Uterus (tissue), 2 donors: ENCODE data around the gene VAMP3.

Experiments used
- POLR2A ChIP-seq, 2 donors: fragments of 450-650 bp; IDR thresholded peaks; one replicate each; pipeline ENCODE4 v1.6.1; 2016; ENCODE audit warnings: antibody characterized with exemption in 2 of 2, mild to moderate bottlenecking in 1 of 2, moderate library complexity in 1 of 2
- TF ChIP-seq, protein P1 (sequence below), 4 experiments: fragments of 200-600 bp in 2 of 4; fragments of 450-650 bp in 2 of 4; sonication (generic) in 2 of 4; IDR thresholded peaks; one replicate each; pipeline ENCODE4 v1.5.1; 2016 to 2019; ENCODE audit warnings: antibody characterized with exemption in 4 of 4, mild to moderate bottlenecking in 2 of 4, moderate library complexity in 1 of 4

DNA sequence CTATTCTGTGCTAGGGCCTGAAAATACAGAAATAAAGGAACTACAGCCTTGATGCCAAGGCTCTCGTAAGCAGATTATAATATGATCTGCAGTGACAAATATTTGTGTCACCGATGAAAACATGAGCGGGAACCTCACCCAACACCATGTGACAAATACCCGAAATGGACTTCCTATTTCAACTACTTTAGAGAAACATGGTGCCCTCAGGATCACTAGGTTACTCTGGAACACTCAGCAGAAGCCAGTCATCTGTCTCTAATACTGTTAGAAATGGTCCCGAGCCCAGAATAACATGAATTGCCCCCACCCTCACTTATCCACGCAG lies 463 bp upstream of the VAMP3 start:
- TF ChIP-seq, protein P1, sequence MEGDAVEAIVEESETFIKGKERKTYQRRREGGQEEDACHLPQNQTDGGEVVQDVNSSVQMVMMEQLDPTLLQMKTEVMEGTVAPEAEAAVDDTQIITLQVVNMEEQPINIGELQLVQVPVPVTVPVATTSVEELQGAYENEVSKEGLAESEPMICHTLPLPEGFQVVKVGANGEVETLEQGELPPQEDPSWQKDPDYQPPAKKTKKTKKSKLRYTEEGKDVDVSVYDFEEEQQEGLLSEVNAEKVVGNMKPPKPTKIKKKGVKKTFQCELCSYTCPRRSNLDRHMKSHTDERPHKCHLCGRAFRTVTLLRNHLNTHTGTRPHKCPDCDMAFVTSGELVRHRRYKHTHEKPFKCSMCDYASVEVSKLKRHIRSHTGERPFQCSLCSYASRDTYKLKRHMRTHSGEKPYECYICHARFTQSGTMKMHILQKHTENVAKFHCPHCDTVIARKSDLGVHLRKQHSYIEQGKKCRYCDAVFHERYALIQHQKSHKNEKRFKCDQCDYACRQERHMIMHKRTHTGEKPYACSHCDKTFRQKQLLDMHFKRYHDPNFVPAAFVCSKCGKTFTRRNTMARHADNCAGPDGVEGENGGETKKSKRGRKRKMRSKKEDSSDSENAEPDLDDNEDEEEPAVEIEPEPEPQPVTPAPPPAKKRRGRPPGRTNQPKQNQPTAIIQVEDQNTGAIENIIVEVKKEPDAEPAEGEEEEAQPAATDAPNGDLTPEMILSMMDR (IDR thresholded peaks at IDR 0.05) = no peak
- no peak for TF ChIP-seq POLR2A (IDR thresholded peaks at IDR 0.05)
